Measurements from ENCODE around the gene TMEM178B.

GRCh38 chr7:141097430-141097829 lies 23.6 kb downstream of the TMEM178B start:
- TF ChIP-seq TAF1 (IDR thresholded peaks at IDR 0.05; ENCODE audit: borderline replicate concordance, low read depth, low read length) (no peak), CTCF (IDR thresholded peaks at IDR 0.05) (no peak)

Measured in SK-N-SH (cell line).